HG03064 (cell line): ENCODE results near the gene ASPSCR1.

ENCODE experiments used
- ATAC-seq: cut with Tn5 transposase; IDR thresholded peaks from one replicate; pipeline ENCODE4 v1.9.1; 2021; ENCODE audit warnings: low read depth; ENCODE audit not compliant: unreplicated experiment

ASPSCR1 gene

DNA sequence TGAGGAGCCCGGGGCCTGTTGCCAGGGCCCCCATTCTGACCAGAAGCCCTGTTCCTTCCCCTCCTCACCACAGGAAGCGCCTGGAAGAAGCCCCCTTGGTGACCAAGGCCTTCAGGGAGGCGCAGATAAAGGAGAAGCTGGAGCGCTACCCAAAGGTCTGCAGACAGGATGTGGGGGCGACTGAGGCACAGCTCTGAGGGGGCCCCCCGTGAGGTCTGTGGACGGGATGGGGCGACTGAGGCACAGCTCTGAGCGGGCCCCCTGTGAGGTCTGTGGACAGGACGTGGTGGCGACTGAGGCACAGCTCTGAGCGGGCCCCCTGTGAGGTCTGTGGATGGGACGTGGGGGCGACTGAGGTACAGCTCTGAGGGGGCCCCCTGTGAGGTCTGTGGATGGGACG lies 32.0 kb downstream of the ASPSCR1 start:
- no peak for ATAC-seq

DNA sequence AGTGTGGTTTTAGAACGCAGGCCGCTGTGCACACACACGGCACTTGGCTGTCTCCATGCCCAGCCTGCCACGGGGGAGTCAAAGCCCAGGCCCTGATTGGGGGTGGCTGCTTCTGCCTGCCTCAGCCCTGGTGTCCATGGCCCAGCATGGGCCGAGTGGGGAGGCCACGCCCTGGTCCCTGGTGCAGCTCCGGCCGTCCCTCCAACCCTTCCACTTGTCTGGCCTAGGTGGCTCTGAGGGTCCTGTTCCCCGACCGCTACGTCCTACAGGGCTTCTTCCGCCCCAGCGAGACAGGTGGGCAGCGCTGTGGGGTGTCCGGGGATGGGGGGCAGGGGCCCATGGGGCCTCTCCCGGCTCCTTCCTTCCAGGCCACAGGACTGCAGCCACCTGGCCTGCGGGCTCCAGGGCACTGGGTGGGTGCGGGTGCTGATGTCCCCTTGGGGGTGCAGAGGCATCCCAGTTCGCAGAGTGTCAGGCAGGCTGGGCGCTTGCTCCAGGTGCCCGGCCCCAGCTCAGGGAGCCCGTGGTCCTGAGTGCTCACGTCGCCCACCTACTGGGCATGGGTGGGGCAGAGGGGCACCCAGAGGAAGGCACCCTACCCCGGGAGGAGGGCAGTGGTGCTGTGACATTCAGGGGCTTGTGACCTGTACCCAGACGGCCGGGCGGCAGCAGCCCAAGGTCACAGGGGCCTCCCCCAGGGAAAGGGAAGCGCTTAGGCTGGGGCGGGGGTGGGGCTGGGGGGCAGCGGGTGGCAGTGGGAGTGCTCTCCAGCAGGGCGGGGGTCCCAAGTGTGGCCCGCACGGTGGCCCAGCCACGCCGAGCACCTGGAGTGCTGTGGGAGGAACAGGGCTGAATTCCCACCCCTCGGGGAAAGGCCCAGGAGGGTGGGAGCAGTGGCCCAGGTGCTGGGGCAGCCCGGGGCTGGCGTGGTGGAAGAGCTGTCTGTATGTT lies 33.4 kb downstream of the ASPSCR1 start:
- ATAC-seq: no peak

DNA sequence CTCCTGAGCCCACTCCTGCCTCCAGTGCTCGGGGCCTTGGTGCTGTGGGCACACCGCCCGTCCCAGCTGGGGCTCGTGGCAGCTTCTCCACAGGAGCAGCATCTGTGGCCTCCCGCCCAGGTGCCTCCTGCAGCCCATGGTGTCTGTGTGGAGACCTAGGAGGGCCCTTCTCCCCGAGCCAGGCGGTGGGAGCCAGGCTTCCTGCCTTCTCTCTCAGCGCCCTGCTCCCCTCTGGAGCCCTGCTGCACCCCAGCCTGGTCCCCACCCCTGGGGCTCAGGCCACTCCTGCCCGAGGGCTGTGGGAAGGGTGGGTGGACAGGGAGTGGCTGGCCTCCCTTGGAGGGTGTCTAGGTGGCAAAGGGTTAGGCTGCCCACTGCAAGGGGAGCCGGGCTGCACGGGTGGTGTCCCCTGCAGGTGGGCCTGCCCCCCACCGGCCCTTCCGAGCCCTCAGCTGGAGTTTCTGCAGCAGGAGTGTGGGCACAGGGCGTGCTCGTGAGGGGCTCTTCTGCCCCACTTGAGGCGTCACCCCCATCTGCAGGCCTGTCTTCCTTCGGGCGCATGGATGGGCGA lies 34.3 kb downstream of the ASPSCR1 start:
- ATAC-seq: no peak

DNA sequence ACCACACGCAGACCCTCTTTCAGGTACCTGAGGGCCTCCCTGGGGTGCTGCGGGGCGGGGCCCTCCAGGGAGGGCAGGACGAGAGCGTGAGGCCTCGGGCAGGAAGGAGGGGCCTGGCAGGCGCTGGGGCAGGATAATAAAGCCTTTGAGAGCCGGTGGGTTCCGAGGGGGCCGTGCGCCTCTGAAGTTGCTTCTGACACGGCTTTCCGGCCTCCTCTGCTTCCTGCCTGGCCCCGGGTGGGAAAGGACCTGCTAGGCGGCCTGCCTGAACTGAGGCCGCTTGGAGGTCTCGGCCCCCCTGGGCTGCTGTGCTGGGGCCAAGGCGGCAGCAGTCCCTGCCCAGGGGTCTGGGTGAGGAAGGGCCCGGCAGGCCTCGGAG lies 34.8 kb downstream of the ASPSCR1 start:
- ATAC-seq: no peak

DNA sequence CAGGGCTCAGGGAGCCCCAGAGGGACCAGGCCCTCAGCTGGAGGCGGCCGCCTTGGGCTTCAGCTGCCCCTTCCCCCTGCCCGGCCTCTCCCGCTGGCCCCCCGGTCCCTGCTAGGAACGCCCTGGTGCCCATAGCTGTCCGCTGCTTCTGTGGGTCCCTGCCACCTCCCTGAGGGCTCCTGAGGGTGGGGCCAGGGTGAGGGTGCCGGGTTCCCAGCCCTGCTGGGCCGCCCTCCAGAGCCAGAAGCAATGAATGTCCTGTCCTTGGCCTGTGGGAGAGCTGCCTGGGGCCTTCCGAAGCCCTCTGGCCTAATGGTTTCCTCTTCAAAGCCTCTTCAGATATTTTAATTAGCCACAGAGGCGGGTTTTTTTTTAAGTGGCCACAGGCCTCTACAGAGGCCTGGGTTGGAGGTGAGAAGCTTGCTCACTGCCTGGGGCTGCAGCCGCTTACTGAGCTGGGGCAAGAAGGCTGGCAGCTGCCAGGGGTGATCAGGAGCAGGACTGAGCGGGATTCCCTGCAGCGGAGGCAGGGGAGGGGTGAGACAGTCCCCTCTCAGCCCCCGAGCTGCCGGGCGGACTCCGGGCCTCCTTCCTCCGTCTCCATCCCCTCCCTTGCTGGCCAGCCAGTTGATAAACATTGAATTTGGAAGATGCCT lies 35.3 kb downstream of the ASPSCR1 start:
- ATAC-seq: no peak

DNA sequence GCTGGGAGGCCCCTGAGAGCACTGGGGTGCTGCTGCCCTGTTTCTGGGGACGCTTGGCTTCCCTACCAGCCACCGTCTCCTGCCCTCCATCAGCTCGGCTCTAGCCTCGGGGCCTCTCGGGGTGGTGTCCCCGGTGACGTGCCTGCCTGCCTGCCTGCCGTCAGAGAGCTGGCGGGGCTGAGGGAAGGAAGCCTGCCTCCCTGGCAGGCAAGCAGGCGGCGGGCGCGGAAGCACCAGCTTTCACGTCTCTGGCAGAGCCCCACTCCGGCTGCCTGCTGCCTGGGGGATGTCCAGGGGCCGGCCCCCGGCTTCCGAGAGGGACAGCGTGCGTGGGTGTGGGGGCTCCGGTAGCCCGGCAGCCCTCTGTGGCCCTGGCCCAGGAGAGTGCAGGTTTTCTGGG lies 35.9 kb downstream of the ASPSCR1 start:
- no peak for ATAC-seq

DNA sequence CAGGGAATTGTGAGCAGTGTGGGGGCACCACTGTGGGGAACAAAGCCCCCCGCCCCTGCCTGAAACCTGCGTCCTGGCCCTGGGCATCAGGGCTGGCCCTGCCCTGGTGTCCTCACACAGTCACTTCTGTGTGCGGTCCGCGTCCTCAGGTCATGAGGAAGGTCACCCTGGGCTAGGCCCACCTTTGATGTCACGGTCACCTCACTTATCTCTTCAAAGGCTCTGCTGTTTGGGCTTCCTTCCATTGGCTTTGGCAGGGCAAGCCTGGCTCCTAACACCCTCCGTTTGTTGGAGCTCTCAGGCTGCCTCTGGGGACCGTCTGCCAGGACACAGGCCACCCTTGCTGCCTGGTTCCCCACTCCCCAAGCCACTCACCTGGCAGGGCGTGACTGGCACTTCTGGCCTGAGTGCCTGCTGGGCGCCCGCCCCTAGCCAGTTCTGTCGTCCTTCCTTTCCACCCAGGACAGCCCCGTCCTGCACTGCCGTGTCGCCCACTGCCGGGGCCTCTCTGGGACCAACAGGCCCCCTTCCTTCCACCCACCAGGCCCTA lies 36.4 kb downstream of the ASPSCR1 start:
- no peak for ATAC-seq

DNA sequence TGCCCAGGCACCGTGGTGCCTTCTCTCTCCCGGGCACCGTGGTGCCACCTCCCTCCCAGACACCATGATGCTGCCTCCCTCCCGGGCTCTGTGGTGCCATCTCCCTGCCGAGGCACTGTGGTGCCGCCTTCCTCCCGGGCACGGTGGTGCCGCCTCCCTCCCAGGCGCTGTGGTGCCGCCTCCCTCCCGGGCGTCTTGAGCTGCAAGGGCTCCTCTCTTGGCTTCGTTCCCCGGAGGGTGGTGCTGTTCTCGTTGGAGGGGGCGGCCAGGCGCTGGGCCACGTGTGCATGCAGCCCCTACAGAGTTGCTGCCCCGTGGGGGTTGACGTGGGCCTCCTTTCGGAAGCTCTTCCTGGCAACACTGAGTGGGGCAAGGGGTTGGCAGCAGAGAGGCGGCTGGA lies 37.0 kb downstream of the ASPSCR1 start:
- ATAC-seq: no peak

DNA sequence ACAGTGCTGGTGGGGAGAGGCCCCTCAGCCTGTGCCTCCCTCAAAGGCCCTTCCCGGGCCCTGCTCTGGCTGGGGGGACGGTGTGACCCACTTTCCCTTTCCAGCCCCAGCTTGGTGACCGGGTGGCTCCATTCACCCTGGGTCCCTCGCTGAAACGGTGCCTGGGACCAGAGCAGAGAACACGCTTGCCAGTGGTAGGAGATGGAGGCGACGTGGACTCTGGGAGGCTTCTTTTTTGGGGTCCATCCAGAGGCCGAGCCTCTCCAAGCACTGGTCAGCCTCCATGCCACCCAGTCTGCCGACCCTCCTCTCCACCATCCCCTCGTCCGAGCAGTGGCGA lies 37.5 kb downstream of the ASPSCR1 start:
- ATAC-seq: no peak

DNA sequence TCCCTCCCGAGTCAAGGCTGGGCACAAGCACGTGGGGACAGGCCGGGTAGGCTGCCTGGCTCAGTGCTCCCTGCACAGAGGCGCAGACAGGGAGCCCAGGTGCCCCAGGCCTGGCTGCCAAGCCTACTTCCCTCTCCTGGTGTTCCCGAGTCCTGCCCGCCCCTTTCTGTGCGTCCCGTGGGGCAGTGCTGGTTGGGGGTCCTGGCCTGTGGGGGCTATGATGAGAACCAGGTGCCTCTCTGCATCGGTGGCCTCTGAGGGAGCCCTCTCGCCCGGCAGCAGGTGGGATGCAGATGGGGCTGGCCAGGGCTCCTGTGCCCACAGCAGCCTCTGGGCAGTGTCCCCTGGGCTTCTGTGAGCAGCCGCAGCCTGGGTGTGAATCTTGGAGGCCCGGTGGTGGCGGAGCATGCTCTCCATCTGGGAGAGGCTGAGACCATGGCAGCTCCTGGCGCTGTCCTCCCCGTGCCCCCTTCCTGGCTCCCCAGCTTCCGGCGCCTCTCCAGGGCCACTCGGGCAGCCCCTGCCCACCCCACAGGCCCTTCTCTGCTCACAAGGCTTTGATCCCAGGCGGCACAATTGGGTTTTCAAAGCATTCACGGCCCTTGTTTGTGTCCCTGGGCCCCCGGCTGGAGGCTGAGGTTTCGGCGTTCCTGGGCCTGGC lies 38.0 kb downstream of the ASPSCR1 start:
- no peak for ATAC-seq

DNA sequence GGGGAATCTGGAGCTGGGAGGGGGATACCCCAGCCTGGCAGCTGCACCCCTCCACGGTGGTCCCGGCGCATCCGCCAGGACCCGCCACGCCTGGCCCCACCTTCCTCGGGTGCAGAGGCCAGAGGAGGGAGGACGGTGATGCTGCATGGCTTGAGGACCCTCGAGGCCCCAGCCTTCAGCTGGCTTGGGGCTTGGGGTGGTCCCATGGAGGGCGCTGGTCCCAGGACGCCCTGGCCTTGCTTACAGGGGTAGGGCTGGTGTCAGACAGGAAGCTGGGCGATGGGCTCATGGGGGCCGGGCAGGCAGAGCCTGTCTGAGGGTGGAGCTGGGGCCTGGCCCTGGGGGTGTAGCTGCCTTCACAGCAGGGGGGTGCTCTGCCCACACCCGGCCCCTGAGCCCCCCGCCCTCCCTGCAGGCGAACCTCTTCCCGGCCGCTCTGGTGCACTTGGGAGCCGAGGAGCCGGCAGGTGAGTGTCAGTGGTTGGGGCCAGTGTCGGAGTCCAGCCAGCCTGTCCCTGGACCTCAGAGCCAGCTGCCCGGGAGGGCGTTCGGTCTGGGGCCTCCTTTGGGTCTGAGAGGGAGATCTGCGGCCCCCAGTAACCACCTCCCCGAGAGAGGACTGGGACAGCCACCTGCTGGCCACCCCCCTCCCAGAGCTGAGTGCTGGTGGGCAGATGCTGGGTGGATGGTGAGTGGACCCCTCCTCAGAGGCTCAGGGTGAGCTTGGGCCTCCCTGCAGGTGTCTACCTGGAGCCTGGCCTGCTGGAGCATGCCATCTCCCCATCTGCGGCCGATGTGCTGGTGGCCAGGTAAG lies 38.8 kb downstream of the ASPSCR1 start:
- no peak for ATAC-seq

DNA sequence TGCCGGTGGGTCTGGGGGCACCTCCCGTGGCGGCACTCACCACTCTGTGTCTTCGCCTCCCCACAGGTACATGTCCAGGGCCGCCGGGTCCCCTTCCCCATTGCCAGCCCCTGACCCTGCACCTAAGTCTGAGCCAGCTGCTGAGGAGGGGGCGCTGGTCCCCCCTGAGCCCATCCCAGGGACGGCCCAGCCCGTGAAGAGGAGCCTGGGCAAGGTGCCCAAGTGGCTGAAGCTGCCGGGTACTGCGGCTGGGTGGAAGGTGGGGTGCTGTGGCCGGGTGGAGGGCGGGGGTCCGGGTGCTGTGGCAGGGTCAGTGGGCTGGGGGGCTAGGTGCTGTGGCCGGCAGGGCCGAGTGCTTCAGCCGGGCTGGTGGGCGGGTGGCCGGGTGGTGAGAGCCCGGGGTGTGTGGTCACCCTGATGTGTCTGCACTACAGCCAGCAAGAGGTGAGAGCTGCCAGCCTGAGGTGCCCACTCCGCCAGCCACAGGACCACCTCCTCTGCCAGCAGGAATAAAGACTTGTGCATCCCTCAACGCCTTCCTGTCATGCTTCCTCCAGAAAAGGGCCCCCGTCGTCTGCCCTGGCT lies 39.5 kb downstream of the ASPSCR1 start:
- ATAC-seq: no peak

DNA sequence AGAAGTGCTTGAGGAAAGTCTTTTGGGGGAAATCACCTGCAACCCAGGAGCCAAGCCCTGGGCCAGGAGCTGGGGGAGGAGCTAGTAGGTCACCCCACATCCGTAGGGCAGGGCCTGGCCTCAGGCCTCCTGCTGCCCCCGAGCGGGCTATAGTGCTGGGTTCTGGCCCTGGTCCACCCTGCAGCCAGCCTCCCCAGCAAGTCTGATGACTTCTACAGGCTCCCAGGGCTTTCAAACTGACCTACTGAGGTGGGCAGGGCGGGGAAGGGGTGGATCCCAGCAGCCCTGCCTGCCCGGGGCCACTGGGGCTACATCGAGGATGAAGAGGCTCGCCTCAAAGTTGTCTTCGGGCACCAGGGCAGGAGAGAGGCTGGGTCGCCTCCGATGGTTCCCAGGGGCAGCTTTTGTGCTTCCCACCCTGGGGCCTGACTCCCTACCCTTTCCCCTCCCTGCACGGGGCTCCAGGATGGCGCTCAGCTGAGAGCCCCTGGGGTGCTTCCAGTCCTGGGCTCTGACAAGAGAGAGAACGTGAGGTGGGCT lies 40.3 kb downstream of the ASPSCR1 start:
- no peak for ATAC-seq

DNA sequence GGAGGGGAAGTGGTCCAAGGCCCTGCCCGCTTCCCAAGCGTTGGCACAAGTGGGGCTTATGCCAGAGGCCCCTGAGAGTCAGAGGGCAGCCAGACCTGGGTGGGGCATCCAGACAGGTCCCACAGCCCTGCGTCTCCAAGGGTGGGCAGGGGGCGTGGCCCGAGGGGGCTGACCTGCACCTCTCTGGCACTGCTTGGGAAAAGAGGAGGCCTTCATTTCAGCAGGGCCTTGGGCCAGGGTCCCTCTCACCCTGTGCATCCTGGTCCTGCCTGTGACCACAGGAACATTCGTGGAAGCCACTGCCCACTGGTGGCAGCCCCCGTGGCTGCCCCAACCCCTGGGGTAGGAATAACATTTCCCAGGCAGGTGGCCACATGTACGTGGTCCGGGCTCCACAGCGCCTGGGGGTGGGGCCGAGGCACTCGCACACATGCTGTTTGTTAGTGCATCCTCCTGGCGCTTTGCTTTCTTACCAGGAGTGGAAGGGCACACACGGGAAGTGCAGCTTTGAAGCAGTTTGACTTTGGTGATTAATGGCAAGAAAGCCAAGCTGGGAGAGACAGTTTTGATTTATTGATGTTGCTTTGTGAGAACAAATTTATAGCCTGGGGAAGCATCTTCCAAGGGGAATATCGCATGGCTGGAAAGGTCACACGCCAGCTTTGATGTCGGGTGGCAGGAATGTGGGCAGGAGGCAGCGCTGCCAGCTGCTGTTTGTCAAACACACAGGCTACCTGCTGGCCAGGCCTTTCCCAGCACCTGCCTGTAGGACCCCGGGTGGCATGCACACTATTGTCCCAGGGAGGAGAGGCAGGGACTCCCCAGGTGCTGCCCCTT lies 40.9 kb downstream of the ASPSCR1 start:
- ATAC-seq: no peak

DNA sequence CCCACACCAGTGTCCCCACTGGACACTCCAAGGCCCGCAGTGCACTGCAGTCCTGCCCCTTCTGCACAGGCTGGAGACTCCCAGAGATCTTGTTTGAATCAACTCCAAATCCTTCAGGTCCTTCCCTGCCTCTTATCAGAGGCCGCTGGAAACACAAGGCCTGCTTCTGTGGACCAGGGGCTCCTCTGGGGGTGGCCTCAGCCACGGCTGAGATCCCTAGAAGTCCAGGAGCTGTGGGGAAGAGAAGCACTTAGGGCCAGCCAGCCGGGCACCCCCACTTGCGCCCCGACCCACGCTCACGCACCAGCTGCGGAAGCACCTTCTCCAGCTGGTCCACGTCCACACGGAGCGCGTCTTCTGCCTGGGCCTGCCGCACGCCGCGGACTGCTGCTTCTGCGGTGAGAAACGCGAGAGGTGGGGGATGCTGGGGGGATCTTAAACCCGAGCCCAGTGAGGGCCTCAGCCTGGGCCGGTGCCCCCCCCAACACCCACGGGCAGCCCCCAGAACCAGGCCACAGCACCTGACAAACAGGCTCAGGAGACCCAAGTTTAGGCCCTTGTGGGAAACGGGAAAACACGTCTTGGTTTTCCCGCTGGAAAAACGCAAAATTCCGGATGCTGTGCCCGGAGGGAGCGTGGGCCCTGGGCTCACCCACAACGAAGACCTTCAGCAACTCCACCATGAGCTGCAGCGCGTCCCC lies 41.7 kb downstream of the ASPSCR1 start:
- ATAC-seq: no peak

DNA sequence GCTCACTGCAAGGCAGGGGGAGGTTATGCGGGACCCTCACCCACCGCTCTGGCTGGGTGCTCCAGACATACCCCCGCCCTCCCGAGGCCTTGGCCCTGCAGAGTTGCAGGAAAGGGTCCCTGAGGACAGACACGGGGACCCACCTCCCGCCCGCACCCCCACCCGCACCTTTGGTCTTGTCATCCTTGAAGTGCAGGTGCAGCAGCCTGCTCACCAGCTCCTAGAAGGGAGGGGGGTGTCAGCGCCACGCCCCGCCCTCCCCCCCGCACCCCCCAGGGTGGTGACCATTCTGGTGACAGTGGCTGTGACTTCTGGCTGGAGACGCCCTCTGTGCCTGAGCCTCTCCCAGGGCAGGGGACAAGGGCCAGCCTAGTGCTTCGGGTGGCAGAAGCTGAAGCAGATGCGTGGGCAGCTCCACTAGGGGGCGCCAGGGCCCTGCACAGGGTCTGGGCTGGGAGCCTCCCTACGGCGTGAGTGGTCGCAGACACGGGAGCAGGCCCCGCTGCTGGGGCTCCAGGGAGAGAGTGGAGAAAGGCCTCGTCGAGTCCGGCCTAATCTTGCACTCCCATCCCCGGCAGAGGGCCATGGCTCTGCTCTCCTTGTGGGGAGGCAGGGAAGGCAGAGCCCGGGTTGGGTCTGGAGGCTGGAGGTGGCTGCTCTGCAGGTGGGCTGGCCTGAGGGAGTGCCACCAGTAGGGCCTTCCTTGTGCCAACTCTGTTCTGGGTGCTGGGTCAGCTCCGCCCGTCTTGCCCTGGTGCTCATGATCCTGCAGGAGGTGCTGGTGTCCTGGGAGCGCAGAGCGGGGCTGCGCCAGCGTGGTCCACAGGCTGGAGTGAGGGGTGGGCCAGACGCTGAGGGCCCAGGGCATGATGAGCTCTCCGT lies 42.5 kb downstream of the ASPSCR1 start:
- no peak for ATAC-seq

DNA sequence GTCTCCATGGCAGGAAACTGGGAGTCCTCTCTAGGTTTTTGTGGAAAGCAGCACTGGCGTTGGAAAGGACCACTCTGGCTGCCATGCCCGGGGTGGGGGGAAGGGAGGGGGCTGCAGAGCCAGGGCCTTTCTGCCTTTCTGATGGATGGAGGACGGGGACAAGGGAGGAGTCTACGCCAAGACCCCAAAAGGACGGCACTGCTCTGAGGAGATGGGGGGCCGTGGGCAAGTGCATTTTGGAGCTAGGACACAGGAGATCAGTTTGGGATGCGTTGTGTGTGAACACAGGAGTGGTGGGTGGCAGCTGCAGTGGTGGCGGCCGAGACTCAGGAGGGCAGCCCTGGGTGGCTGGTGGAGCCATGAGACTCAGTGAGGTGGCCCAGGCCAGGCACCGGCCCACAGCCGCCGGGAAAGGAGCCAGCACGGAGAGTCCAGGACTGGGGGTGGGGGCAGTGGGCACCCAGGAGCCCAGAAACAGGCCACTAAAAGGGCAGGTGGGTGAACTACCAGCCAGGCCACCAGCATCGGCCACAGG lies 43.2 kb downstream of the ASPSCR1 start:
- no peak for ATAC-seq
